ENCODE measurements around the gene BMAL1.
A peak's percentile ranks its signal among the peaks of the same experiment; 100 is the strongest.

Gene BMAL1

DNA sequence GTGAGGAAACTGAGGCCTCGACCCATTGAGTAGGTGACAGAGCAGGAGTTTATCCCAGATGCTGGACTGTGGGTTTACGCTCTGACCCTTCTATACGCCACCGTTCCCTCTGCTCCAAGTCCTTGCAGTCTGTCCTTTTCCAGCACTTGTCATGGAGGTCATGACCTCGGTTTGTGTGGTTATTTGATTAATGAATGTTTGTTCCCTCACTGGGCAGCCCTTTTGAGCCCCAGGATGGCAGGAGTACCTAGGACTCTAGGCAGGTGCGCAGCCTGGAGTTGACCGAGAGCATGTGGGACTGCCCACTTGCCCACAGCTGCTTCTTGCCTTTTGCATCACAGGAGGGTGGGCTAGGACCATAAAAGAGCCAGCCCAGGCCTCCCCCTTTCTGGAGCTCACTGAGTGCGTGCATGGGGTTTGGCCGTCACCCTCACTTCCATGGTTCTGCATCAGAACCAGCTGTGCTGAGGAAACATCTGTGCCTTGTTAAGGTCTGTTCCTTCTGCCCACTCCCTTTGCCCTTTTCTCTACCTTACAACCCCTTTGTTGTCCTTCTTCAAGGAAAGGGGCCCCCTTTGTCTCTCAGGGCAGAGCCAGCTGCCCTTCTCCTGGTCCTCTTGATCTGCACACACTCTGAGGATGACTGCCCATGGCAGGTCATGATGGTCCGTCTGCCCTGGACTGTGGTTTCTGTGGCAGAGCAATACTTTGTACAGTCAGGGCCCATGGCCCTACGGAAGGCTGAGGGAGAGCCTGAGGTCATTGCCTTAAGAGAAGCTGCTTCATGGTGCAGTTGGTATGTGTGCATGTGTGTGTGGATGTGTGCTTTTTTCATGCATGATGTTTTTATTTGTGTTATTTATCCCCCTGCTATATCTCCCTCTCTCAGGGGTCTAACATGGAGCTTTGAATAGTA, 38.2 kb downstream of the BMAL1 start:
- no peak for DNase-seq (ENCODE audit: low read depth, low spot score)

GRCh38 chr11:13316528-13316961, 39.0 kb downstream of the BMAL1 start:
- no peak for DNase-seq (ENCODE audit: low read depth, low spot score)

DNA sequence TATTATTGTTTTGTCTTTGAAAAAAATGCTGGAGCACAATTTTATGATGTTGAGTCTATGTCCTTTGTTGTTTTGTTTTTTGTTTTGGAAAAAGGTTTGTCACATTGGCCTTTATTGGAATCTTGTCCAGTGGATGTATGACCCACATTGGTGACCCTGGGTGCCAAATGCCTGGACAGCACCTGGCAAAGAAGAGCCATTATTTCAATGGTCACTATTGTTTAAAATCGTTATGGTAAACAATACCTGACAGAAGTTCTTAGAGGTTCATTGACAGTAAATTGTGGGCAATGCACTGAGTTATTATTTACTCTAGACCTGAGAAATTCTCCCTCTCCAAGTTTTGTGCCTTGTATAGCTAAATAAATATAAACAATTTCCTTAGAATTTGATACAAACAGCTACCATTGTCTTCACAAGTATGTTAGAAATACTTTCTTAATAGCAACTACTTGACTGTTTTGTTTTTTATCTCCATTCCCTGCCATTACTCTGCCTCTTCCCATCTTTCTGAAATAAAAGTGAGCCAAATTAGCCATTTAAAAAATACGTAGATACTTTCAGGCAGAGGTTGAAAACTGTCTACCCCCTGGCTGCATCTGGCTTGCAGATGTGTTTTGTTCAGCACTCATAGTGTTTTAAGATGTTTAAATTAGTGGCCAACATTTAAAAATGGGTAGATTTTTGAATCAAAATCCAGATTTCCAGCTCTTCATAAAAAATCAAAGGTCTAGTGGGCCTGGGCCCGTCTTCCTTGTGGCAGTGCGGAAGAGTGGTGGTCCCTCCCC, 39.9 kb downstream of the BMAL1 start:
- DNase-seq (ENCODE audit: low read depth, low spot score) = no peak

DNA sequence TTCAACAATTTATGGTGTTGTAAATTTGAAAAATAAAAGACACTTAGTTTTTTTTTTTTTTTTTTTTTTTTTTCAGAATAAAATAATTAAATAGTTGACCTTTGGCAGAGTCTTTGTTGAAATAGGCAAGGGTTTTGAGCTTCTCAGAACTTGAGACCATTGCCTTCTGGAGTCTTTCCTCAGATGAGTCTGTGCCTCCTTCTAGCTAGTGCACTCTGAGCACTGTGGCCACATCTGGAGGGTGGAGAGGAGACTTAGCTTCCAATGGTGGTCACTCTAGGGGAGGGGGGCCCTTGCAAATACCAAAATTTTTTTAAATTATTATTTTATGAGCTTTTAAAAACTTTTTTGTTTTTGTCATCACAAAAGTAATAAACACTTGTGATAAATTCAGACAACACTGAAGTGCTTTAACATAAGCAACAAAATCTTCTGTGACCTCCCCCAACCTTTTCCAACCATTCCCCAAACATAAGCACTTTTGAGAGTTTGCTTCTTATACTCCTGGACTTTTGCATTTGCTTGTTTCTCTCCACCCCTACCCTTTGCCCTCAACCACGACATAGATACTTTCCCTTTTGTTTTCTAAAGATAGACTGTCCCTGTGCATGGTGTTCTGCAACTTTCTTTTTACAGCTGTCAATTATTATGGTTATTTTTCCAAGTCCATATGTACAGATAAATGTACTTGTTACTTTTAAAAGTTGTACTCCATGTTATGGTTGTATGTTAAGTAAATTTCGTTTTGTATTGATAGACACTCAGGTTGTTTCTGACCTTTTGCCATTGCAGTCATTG, 41.1 kb downstream of the BMAL1 start:
- DNase-seq (ENCODE audit: low read depth, low spot score) = no peak

- DNase-seq (ENCODE audit: low read depth, low spot score) = no peak
These were observed 43.1 kb downstream of the BMAL1 start for GRCh38 chr11:13320688-13321087.

DNA sequence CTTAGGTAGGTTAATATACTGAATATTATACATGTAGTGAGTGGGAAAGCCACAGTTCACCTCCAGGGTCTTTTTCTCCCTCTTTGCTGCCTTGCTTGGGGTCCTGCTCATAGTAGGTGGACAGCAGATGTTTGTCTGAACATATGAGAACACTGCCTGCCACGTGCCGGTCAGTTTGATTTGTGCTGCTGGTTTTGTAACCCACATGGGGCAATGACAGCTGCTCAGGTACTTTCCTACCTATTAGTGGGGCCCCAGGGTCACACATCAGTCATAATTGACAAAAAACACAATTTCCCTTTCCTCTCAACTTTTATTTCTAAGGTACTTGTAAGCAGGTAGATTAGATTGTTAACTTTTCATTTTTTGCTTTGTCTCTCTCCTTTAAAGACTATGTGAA, 43.8 kb downstream of the BMAL1 start:
- no peak for DNase-seq (ENCODE audit: low read depth, low spot score)

- no peak for DNase-seq (ENCODE audit: low read depth, low spot score)
These were observed 46.6 kb downstream of the BMAL1 start for GRCh38 chr11:13324141-13324540.

DNA sequence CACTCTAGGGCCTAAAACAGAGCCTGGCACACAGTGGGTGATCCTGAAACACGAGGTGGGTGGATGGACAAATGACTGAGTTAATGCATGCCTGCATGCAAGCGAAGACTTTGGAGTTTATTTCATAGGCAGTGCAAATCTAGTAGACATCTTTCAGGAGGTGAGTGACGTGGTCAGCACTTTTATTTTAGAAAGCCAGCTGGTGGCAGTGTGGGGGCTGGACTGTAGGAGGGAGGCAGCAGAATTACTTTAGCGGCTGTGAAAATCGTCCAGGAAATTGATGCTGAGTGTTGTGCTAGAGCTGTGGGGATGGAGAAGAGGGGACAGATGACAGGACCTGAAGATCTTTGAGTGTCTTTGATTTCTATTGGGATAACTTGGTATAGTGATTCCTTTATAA, 47.1 kb downstream of the BMAL1 start:
- no peak for DNase-seq (ENCODE audit: low read depth, low spot score)

DNA sequence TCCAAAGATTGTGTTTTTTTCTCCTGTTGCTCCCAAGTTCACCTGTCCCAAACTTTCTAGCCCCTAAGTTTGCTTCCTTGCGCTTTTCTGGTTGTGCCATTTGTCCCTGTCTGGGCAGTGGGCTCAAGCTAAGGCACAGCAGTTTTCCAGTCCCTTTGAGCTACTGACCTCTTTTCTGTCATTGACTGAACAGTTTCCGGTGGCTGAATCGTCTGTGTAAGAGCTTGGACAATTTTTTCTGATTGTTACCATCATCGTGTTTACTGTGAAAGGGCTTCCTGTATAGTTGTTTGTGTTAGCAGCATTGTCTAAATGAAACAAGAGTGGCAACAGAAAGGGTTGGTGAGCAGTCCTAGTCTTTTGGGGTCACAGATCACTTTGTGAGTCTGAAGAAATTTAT, 49.8 kb downstream of the BMAL1 start:
- no peak for DNase-seq (ENCODE audit: low read depth, low spot score)

GRCh38 chr11:13328286-13328685, 50.7 kb downstream of the BMAL1 start:
- DNase-seq (ENCODE audit: low read depth, low spot score) = no peak

- no peak for DNase-seq (ENCODE audit: low read depth, low spot score)
These were observed 52.2 kb downstream of the BMAL1 start for GRCh38 chr11:13329670-13330356.

GRCh38 chr11:13332124-13332523, 54.5 kb downstream of the BMAL1 start:
- no peak for DNase-seq (ENCODE audit: low read depth, low spot score)

GRCh38 chr11:13333456-13333957, 55.9 kb downstream of the BMAL1 start:
- DNase-seq (ENCODE audit: low read depth, low spot score) = no peak

- DNase-seq (ENCODE audit: low read depth, low spot score) = no peak
These were observed 56.6 kb downstream of the BMAL1 start for GRCh38 chr11:13334034-13334786.

DNA sequence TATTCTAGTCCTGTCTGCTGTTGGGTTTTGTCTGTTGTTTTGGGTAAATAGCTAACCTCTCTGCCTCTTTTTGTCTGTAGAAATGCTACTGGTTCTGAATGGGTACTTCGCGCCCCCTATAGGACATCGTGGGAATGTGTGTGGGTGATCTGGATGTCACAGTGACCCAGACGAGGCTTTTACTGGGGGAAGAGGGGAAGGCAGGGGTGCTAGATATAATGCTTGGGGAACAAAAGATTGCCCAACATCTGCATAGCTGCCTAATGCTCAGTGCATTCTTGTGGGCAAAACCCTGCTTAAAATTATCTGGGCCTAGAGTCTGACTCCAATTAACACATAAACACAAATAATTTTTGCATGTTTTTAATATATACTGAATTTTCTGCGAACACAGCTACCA, 57.7 kb downstream of the BMAL1 start:
- DNase-seq (ENCODE audit: low read depth, low spot score) = peak; percentile 76

- DNase-seq (ENCODE audit: low read depth, low spot score) = no peak
These were observed 58.8 kb downstream of the BMAL1 start for GRCh38 chr11:13336246-13336878.

DNA sequence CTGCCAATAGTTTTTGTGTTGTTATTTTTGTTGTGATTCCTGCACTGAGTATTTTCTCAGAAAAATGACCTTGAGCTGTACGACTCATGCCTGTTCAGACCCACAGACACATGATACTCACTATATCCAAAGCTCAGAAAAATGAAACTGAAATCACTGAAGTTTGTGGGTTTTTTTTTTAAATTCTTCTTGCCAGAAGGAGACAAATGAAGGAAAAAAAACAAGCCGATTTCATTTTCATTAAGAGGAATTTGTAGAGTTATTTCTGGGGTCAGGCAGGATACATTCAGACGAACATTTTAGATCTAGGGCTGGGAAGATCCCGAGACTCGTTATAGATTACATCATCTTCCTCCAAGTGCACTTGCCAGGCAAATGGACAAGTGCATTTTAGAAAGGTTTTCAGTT, 60.4 kb downstream of the BMAL1 start:
- DNase-seq (ENCODE audit: low read depth, low spot score) = no peak

- DNase-seq (ENCODE audit: low read depth, low spot score) = no peak
These were observed 61.0 kb downstream of the BMAL1 start for GRCh38 chr11:13338427-13339069.
